GM19397 (cell line): ENCODE results near the gene SCT.

Source experiments
- ATAC-seq: cut with Tn5 transposase; IDR thresholded peaks from one replicate; pipeline ENCODE4 v1.9.1; 2021; ENCODE audit warnings: mild to moderate bottlenecking, moderate library complexity; ENCODE audit not compliant: unreplicated experiment

SCT gene

DNA sequence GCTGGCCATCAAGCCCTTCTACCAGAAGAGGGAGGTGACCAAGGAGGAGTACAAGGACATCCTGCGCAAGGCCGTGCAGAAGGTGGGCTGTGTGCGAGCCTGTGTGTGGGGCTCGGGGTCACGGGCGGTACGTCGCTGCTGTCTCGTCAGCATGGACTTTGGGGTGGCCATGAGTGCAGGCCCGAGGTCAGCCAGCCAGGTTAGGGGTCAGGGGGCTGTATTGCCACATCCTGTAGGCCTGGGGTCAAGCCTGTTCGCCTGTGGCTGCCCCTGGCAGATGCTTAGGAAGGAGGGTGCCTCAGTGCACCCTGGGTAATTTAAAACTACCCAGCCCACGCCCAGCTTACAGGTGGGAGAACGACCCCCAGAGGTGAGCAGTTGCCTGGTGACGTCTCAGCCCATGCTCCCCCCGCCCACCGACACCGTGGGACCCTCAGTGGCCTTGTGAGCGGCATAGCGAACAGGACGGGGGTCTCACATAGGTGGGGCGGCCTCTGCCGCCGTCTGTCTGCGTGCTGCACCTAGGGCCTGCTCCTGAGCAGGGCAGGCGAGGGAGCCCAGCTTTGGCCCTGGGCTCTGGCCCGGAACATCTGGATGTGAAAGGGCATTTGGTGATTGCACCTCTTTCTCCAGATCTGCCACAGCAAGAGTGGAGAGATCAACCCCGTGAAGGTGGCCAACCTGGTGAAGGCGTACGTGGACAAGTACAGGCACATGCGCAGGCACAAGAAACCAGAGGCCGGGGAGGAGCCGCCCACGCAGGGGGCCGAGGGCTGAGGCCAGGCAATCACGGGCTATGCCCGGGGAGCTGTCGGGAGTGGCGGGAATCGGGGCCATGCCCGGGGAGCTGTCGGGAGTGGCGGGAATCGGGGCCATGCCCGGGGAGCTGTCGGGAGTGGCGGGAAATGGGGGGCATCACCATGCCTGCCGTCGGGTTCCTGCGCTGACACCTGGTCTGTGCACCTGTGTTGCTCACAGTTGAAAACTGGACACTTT, 15.7 kb downstream of the SCT start:
- ATAC-seq = no peak

DNA sequence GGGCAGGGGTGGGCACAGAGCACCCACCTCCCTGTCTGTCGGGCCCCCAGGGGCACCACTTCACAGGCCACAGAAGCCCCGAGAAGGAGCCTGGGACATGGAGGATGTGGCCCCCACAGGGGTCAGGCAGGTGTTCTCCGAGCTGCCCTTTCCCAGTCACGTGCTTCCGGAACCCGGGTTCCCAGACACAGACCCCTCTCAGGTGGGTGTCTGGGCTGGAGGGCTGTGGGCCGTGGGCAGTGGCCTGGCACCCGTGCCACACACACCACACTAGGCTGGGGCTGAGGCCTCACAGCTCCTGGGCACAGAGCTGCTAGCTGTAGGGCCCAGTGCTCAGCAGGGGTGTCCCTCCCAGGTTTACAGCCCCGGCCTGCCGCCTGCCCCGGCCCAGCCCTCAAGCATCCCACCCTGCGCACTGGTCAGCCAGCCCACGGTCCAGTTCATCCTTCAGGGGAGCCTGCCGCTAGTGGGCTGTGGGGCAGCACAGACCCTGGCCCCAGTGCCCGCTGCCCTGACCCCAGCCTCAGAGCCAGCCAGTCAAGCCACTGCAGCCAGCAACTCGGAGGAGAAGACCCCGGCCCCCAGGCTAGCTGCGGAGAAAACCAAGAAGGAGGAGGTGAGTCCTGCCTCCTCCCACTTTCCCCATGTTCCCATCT, 16.7 kb downstream of the SCT start:
- ATAC-seq = no peak

DNA sequence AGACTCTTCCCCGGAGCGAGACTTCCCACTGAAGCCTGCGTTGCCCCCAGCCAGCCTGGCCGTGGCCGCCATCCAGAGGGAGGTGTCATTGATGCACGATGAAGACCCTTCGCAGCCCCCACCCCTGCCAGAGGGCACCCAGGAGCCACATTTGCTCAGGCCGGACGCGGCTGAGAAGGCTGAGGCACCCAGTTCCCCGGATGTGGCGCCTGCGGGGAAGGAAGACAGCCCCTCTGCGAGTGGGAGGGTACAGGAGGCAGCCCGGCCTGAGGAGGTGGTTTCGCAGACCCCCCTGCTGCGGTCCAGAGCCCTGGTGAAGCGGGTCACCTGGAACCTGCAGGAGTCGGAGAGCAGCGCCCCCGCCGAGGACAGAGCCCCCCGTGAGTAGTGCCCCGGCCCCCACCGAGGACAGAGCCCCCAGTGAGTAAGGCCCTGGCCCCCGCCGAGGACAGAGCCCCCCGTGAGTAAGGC, 17.6 kb downstream of the SCT start:
- no peak for ATAC-seq

DNA sequence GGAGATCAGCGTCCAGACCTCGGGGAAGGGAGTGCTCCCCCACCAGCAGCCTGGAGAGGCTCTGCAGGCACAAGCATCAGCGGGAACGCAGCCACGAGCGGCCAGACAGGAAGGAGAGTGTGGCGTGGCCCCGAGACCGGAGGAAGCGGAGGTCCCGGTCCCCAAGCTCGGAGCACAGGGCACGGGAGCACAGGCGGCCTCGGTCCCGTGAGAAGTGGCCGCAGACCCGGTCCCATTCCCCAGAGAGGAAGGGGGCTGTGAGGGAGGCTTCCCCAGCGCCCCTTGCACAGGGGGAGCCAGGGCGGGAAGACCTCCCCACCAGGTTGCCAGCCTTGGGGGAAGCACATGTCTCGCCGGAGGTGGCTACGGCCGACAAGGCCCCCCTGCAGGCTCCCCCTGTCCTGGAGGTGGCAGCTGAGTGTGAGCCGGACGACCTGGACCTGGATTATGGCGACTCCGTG, 18.2 kb downstream of the SCT start:
- no peak for ATAC-seq

DNA sequence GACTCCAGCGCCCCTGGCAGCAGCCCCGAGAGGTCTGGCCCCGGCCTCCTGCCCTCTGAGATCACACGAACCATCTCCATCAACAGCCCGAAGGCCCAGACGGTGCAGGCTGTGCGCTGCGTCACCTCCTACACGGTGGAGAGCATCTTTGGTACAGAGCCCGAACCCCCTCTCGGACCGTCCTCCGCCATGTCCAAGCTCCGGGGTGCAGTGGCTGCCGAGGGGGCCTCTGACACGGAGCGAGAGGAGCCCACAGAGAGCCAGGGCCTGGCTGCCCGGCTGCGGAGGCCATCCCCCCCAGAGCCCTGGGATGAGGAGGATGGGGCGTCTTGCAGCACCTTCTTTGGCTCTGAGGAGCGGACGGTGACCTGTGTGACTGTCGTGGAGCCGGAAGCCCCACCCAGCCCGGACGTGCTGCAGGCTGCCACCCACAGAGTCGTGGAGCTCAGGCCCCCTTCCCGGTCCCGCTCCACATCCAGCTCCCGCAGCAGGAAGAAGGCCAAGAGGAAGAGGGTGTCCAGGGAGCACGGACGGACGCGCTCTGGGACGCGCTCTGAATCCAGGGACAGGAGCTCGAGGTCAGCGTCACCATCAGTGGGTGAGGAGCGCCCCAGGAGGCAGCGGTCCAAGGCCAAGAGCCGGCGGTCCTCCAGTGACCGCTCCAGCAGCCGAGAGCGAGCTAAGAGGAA, 18.9 kb downstream of the SCT start:
- no peak for ATAC-seq

DNA sequence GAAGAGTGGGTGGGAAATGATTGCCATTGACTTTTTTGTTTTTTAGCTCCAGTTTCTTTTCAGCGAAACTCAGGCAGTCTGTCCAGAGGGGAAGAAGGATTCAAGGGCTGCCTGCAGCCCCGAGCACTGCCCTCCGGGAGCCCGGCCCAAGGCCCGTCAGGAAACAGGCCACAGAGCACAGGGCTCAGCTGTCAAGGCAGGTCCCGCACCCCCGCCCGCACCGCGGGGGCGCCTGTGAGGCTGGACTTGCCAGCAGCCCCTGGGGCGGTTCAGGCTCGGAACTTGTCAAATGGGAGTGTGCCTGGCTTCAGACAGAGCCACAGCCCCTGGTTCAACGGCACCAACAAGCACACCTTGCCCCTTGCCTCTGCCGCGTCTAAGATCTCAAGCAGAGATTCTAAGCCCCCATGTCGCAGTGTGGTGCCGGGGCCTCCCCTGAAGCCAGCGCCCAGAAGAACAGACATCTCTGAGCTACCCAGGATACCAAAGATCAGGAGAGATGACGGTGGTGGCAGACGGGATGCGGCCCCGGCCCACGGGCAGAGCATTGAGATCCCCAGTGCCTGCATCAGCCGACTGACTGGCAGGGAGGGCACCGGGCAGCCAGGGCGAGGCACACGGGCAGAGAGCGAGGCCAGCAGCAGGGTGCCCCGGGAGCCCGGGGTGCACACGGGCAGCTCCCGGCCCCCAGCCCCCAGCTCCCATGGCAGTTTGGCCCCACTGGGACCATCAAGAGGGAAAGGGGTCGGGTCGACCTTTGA, 19.8 kb downstream of the SCT start:
- ATAC-seq = no peak

DNA sequence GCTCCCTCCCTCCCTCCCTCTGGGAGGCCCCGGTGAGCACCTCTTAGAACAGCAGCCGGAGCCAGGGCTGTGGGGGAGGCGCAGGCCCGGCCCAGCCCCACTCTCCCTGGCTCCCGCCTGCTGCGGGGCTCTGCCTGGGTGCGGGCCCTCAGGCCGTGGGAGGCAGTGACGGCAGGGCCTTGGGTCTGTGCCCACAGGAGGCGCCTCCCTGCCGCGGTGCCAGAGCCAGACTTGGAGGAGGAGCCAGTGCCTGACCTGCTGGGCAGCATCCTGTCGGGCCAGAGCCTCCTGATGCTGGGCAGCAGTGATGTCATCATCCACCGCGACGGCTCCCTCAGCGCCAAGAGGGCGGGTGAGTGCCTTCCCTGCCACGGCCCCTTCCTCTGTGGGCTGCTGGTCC, 20.7 kb downstream of the SCT start:
- ATAC-seq = no peak

DNA sequence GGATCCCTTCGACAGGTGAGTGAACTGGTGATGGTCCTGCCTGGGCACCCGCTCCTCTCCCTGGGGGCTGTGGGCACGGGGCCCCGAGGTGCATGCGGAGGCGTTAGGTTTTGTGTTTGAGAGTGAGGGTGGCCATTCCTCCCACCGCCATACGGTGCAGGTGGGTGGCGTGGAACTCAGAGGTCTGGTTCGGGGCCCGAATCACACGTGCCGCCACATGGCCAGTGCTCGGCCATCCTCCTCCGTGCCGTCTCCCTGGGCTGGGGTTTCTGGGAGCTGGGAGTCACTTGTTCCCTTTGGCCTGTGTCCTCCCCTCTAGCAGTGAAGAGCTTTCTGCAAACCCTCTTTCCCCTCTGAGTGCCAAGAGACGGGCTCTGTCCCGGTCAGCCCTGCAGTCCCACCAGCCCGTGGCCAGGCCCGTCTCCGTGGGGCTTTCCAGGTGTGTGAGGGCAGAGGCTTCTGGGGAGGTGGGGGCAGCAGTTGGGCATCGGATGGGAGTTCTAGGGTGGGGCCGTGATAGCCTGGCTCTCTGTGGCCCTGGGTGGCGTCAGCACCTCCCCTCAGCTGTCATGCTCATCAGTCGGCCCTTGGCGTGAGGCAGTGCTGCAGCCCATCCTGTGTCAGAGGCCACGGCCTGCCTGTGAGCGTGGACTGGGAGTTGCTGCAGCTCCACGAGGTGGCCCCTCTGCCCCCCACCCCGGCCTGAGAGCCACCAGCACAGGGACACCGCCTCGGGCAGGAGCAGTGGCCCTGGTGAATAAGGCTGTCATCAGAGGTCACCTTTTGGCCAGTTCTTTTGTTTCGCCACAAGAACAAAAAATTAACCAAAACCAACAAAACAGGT, 21.5 kb downstream of the SCT start:
- ATAC-seq = no peak

DNA sequence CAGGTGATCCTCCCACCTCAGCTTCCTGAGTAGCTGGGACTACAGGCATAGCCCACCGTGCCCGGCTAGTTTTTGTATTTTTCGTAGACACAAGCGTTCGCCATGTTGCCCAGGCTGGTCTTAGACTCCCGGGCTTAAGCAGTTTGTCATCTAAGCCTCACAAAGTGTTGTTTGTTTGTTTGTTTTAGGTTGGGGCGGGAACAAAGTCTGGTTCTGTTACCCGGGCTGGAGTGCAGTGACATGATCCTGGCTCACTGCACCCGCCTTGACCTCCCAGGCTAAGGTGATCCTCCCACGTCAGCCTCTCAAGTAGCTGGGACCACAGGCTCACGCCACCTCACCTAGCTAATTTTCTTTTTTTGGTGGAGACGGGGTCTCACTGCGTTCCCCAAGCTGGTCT, 23.8 kb downstream of the SCT start:
- ATAC-seq = no peak

DNA sequence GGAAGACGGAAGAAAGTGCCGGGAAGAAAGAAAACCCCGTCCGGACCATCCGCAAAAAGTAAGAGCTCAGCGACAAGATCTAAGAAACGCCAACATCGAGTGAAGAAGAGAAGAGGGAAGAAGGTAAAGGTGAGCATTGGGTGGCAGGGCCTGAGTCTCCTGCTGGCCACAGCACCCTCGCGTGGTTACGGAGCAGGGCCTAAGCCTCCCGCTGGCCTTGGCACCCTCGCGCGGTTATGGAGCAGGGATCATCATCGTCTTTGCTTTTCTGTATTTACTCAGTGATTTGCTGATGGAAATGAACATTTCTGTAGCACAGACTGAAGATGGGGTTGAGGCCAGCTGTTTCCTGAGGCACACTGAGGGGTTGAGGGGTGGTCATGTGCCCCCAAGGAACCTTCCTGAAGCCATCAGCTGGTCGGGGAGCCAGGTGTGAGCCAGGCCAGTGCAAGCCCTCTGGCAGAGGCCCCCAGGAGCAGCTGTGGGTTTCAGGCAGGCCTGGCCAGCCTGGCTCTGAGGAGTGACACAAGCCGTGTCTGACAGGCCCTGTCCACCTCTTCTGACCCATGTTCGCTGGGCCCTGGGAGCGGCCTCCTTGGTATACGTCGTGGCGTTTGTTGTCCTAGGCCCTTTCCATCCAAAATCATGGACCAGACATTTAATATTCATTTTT, 25.3 kb downstream of the SCT start:
- ATAC-seq = no peak

DNA sequence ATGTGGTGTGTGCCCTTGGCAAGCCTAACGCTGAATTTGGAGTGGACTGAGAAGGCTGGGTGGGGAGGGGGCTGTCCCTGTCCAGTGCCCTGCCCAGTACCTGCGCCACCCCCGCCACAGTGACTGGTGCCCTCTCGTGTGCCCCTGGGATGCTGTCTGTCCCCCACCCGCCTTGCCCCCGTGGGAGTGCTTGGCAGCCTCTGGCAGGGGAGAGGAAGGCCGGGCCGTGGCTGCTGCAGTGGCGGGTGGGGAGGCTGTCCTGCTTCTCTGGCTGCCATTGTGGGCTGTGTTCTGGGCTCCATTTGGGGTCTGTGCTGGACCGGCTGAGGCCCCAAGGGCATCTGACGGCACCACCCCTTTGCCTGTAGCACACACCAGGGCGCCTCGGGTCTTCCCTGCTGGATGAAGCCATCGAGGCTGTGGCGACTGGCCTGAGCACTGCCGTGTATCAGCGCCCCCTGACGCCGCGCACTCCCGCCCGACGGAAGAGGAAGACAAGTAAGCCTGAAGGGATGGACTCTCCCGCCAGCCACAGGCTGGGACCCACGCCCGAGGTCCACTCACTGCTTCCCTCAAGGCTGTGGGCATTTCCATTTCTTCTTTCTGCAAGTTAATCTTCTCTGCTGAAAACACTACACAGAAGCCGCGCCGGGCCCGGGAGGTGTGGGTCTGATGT, 28.8 kb downstream of the SCT start:
- ATAC-seq = no peak

DNA sequence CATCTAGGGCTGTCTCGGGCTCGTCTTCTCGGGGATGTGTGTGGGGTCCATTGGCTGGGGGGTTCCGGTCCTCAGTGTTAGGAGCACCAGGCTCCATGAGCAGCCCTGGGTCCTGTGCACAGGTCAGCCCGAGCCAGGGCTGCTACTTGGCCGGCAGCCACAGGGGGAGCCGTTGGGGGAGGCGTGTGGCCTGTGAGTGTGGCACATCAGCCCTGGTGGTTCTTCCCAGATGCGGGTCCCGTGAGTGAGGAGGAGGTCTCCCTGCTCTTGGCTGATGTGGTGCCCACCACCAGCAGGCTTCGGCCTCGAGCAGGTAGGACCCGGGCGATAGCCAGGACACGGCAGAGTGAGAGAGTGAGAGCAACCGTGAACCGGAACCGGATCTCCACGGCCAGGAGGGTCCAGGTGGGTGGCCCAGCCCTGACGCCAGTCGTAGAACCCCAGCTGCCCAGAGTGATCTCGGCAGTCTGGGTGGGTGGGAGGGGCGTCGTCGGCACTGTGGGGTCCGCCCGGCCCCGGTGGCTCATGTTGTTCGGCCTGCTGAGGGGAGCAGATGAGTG, 29.7 kb downstream of the SCT start:
- ATAC-seq = no peak

DNA sequence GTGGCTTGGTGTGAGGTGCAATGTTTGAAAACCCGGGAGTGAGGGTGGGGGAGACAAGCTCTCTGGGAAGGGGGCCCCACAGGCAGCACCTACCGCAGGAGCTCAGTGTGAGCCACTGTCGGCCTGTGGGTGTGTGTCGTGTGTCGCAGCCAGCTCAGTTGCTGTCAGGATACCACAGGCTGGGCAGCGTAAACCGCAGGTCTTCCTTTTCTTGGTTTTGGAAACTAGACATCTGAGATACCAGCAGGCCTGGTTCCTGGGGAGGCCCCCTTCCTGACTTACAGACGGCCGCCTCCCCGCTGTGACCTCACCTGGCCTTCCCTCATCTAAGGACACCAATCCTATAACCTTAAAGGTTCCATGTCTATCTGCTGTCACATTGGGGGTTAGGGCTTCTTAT, 30.6 kb downstream of the SCT start:
- ATAC-seq = no peak

DNA sequence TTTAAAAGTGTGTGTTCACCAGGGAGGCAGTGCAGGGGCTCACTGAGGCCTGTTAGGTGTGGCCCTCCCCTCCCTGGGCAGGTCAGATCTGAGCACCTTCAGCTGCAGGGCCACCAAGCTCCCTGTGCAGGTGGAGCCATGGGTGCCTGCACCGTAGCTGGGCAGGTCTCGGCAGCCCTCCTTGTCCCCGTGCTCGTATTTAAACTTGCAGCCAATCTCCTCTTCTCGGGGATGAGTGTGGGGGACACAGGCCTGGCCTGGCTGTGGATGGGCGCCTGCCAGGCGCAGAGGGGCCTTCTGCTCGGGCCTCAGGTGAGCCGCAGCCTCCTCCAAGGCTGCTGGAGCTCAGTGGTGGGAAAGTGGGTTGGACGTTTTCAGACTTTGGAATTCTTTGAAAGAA, 31.6 kb downstream of the SCT start:
- ATAC-seq = no peak

DNA sequence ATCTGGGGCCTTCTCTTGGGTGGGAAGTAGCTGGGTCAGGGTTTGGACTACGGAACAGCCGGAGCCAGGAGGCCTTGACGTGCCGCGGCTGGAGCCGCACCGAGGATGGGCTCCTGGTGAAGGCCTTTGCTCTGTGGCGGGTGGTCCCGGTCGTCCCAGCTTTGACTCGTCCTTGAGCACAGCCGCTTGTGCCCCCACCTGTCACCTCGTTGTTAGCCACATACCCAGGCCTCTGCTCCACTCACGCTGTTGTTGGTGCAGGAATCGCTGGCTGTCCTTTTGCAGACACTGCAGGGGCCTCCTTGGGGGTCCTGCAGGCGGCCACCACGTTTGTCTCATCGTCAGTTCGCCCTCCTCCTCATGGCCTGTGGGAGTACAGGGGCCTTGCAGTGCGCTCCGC, 33.6 kb downstream of the SCT start:
- no peak for ATAC-seq

DNA sequence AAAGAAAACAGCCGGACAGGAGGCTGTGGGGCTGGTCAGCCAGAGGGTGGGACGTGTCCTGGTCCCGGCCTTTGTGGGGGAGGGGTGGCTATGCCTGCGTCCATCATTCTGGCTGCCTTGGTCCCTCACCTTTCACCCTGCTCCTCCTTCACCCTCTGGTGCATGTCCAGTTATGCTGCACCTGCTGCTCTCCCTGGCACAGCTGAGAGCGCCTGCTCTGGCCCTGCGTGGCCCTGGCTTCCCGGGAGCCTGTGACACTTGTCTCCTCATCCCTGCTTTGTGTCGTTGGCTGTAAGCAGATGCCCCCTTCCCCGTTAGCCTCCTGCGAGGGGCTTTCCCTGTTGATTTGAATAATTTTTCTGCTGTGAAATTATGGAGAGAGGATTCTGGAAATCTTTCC, 34.1 kb downstream of the SCT start:
- ATAC-seq = no peak

DNA sequence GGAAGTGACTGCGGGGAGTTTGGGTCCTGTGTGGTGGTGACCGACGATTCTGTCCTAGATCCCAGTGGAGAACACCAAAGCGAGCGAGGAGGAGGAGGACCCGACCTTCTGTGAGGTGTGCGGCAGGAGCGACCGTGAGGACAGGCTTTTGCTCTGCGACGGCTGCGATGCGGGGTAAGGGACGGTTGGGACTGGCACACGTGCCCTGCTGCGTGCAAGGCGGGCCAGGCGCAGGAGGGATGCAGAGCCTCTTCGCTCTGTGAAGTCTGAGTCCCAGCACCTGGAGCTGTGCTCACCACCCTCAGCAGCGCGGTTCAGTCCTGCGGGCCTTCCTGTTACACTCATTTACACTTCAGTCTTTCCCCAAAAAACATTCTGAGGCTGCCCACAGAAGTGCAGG, 34.5 kb downstream of the SCT start:
- ATAC-seq = no peak

DNA sequence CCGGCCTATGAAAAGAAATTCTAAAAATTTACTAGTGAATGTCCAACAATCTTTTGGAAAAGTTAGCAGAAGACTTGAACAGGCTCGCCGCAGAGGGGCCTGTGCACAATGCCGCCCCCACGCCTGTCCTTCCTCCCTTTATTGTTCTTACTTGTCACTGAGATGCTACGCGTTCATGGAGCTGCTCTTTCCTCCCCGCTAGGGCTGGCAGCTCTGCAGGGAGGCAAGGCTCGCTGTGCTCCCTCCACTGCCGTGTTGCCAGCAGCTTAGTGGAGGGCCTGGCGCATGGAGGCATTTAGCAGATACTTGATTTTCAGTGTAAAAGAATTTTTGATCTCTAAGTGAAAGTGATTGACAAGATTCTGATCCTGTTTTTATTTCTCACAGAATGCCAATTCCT, 36.0 kb downstream of the SCT start:
- no peak for ATAC-seq
